ENCODE data around the gene AK2.

The AK2 gene

GRCh38 chr1:32969566-32969965, 67.1 kb downstream of the AK2 start:
- no peak for DNase-seq

DNA sequence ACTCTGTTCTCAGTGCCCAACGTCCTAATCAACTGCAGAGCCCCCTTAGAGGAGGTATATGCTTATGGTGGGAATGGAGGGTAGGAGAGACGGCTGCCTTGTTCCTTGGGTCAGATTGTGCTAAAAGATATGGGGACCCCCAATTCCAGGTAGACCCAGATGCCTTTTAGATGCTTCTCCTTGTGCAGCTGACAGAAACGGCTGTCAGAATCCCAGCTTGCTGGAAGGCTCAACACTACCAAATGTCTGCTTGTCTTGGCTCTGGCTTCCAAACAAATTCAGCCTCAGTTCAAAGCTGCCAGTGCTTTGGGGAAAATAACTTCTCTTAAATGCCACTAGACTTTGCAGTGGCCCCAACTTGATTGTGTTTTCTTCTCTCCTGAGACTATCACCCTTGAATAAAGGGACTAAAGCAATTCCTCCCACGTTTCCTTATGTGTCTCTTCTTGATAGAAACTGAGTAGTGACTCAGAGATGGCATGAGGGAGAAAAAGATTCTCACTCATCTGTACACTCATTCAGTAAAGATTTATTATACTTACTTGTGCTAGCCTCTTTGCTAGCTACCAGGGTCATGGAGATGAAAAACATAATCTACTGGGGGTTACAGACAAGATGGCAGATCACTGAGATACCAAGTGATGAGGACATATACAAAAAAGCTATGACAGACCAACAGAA, 68.7 kb downstream of the AK2 start:
- no peak for DNase-seq

GRCh38 chr1:32966900-32967299, 69.8 kb downstream of the AK2 start:
- DNase-seq: no peak

- no peak for DNase-seq
Observed at GRCh38 chr1:32965251-32965747, 71.4 kb downstream of the AK2 start.

- peak; percentile 89 for DNase-seq
Observed at GRCh38 chr1:32964461-32965250, 72.0 kb downstream of the AK2 start, which contains the start of gene RNF19B. Gene RNF19B, minus strand, starts transcription at chr1:32964809. Its CDS starts 124 bp downstream, at chr1:32964685.

DNA sequence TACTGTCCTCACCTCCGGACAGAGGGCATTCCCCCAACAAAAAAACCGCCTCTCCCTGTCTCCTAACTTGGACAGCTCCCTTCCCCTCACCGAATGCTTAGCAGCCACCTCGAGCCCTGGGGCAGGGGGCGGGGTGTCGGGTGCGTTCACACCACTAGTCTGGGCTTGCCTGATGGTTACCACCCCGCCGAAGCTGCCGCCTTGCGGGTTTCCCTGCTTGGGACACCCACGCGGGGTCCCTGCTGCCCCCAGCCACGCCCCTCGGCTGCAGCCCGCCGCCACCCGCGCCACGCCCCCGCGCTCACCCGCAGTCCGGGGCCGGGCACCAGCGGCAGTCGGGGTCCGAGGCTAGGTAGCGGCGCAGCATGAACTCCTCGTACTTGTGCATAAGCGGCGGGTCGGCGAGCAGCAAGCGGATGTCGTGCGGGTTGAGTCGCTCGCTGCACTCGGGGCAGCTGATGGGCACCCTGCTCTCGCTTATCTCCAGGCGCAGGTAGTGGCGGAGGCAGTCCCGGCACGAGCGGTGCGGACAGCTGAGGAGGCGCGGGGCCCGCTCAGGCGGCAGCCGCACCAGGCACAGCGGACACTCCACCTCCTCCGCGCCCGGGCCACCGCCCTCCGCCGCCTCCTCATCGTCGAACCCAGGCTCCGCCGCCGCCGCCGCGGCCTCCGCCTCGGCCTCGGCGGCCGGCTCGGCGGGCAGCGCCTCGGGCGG, 72.8 kb downstream of the AK2 start:
- peak; percentile 58 for DNase-seq

GRCh38 chr1:32962248-32962896, 74.3 kb downstream of the AK2 start:
- no peak for DNase-seq

GRCh38 chr1:32960819-32961355, 75.8 kb downstream of the AK2 start:
- no peak for DNase-seq

- no peak for DNase-seq
Observed at GRCh38 chr1:32960342-32960741, 76.3 kb downstream of the AK2 start.

DNA sequence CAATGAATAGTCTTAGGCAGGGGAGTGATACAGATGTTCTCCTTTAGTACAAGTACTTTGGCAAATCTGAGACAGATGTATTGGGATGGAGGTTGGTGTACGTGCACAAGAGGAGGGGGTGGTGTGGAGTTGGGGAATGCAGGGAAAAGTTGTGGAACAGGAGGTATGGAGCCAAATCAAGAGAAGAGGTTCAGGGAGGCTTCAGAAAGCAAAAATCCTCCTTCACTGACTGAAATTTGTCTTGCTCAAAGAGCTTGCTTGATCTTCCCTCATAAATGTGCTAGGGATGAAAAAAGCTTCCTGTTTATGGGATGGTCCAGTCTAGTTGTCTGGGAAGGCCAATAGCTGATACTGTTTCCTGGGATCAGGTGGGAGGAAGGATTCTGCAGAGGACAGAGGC, 77.9 kb downstream of the AK2 start:
- no peak for DNase-seq

All from T-helper 9 cell (primary cell).